AG04449 (cell line): ENCODE measurements around the gene KHK.

ENCODE experiments used
- CTCF ChIA-PET: fragments of 350-600 bp; formaldehyde crosslinking; extraction: SDS; loops from one replicate; lab custom pipeline; 2021; ENCODE audit warnings: antibody characterized with exemption; lab: Yijun Ruan, JAX
- POLR2A ChIA-PET: fragments of 400-600, 350-600 bp; formaldehyde crosslinking; extraction: SDS; loops from one replicate; lab custom pipeline; 2020; ENCODE audit warnings: antibody characterized with exemption, inconsistent platforms; lab: Yijun Ruan, JAX
- DNase-seq: peaks from one replicate; pipeline ENCODE4 v3.0.0-alpha.2; 2010; ENCODE audit warnings: low read depth, low spot score
- H3K4me3 ChIP-seq: 2 replicates; pipeline ENCODE4 v1.5.1; 2011; ENCODE audit warnings: low read depth, mild to moderate bottlenecking, control low read depth, low read length
- CTCF ChIP-seq: IDR thresholded peaks from one replicate; pipeline ENCODE4 v1.5.1; 2011; ENCODE audit warnings: mild to moderate bottlenecking, moderate library complexity, low read length, control low read depth, inconsistent platforms; ENCODE audit not compliant: insufficient read depth; ENCODE audit errors: missing control alignments

KHK gene

GRCh38 chr2:27050281-27050995, 36.1 kb upstream of the KHK start:
- peak; percentile 57 for TF ChIP-seq CTCF
- peak; percentile 92 for DNase-seq
- peak overlapping the region; percentile 93 for H3K4me3 ChIP-seq
- ChIA-PET CTCF (interaction anchor here (0.7 to 4.3 kb wide), 11 partner anchors 10 to 204 kb away, joined by 3 to 35 read pairs (median 6); partner anchors contain the start of genes EMILIN1, KHK, OST4 and TMEM214), POLR2A (interaction anchor here (0.5 to 4.2 kb wide), 13 partner anchors 9 to 89 kb away, joined by 3 to 31 read pairs (median 13); partner anchors contain the start of genes EMILIN1, KHK and OST4)

- ChIA-PET CTCF (interaction anchor here (0.7 to 4.3 kb wide), 12 partner anchors 10 to 205 kb away, joined by 3 to 35 read pairs (median 4); partner anchors contain the start of genes EMILIN1 and KHK), POLR2A (interaction anchor here (0.5 to 4.2 kb wide), 13 partner anchors 8 to 89 kb away, joined by 3 to 31 read pairs (median 13); partner anchors contain the start of genes EMILIN1, KHK and OST4)
- peak within 1 kb of the TSS; percentile 93 for H3K4me3 ChIP-seq
- TF ChIP-seq CTCF = no peak
- DNase-seq = no peak
Observed at GRCh38 chr2:27050996-27051901, 35.3 kb upstream of the KHK start, which contains the start of gene AGBL5. AGBL5 (plus strand) TSS chr2:27051668; CDS start chr2:27052959, 1,291 bp downstream.

- TF ChIP-seq CTCF = no peak
- ChIA-PET CTCF (interaction anchor here (0.8 to 4.3 kb wide), 8 partner anchors 9 to 140 kb away, joined by 3 to 35 read pairs (median 4); partner anchors contain the start of gene KHK), POLR2A (interaction anchor here (1.3 to 4.2 kb wide), 6 partner anchors 10 to 90 kb away, joined by 3 to 31 read pairs (median 20); partner anchors contain the start of genes EMILIN1 and OST4)
- DNase-seq = no peak
- peak overlapping the region; percentile 93 for H3K4me3 ChIP-seq
Observed at GRCh38 chr2:27051902-27052645, 34.5 kb upstream of the KHK start.

- no peak for DNase-seq
- CTCF ChIA-PET = no interaction called here
- TF ChIP-seq CTCF = no peak
- POLR2A ChIA-PET = interaction anchor here (0.6 to 4.2 kb wide), 3 partner anchors 14 to 26 kb away, joined by 3 to 26 read pairs (median 3); partner anchors contain the start of gene EMILIN1
- H3K4me3 ChIP-seq = no peak overlapping the region
Observed at GRCh38 chr2:27053321-27053720, 33.3 kb upstream of the KHK start.

- CTCF ChIA-PET = interaction anchor here (1.5 to 1.8 kb wide), 2 partner anchors 17 to 92 kb away, joined by 4 to 7 read pairs; partner anchors contain the start of gene OST4
- POLR2A ChIA-PET = interaction anchor here (1.0 to 3.4 kb wide), 3 partner anchors 10 to 18 kb away, joined by 3 to 16 read pairs (median 6); partner anchors contain the start of gene OST4
- TF ChIP-seq CTCF = no peak
- no peak for DNase-seq
- H3K4me3 ChIP-seq = no peak overlapping the region
Observed at GRCh38 chr2:27053776-27054175, 32.8 kb upstream of the KHK start.
